ENCODE data around the gene KMT2C. TPM values are rescaled to one million over a fixed set of nuclear protein-coding genes. Genes with fewer than 3 reads are reported as not detected.

The KMT2C gene
- total RNA-seq, 1 donor from 2014 or later, result 36.0 TPM

DNA sequence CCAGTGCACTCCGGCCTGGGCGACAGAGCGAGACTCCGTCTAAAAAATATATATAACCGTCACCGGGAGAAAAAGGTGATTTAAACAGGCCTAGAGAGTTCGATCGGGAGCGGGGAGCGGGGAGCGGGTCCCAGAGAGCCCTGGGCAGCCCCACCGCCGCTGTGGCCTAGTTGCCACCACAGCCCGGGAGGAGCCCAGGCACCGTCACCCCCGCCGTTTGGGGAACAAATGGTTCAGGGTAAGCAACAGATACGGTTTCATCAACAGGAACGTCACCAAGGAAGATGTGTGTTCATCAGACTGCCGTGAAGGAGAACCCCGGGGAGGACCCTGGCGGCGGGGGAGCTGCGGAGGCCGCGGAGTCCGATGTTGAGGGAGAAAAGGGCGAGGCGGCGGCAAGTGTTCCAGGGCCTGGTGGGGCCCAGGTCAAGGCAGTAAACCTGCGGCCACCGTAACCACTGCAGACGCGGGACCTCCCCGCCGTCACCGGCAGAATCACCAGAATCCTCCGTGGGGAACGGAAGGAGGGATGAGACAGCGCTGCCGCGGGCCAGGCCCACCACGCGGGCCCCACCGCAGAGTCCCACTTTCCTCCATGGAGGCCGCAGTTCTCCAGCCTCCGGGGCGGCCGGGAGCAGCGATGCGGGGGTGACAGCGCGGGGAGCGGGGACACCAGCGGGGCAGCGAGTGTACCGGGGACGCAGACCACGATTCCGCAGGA is 306.9 kb downstream of the KMT2C start:
- intact Hi-C loops (cut with DNase I), result no loop called here
- no peaks in the 10 kb centered on the region for H3K9me3 ChIP-seq
- TF ChIP-seq, protein P1, sequence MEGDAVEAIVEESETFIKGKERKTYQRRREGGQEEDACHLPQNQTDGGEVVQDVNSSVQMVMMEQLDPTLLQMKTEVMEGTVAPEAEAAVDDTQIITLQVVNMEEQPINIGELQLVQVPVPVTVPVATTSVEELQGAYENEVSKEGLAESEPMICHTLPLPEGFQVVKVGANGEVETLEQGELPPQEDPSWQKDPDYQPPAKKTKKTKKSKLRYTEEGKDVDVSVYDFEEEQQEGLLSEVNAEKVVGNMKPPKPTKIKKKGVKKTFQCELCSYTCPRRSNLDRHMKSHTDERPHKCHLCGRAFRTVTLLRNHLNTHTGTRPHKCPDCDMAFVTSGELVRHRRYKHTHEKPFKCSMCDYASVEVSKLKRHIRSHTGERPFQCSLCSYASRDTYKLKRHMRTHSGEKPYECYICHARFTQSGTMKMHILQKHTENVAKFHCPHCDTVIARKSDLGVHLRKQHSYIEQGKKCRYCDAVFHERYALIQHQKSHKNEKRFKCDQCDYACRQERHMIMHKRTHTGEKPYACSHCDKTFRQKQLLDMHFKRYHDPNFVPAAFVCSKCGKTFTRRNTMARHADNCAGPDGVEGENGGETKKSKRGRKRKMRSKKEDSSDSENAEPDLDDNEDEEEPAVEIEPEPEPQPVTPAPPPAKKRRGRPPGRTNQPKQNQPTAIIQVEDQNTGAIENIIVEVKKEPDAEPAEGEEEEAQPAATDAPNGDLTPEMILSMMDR (IDR thresholded peaks at IDR 0.05), result no peak
- no peak overlapping the region for H3K27ac ChIP-seq
- peaks cover 40 to 78% of the 10 kb centered on the region in 2 donors for H3K36me3 ChIP-seq
- no peak for DNase-seq (ENCODE audit: low spot score in 2 of 2)
- H3K4me1 ChIP-seq, result no peaks in the 10 kb centered on the region
- no peaks in the 10 kb centered on the region for H3K27me3 ChIP-seq
- no peak overlapping the region for H3K4me3 ChIP-seq

DNA sequence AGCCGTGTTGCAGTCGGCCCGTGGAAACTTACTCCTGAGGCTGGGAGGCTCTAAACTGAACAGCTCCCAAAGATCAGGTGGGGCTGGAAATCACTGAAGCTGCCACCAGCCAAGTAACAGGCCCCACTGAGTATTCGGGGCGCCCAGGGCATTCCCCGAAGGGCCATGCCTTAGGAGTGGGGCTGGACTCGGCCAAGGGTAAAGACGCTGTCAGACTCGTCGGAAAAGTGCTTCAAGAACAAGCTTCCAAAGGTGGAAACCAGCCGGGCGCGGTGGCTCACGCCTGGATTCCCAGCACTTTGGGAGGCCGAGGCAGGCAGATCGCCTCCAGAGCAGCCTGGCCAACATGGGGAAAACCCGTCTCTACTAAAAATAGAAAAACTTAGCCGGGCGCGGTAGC is 307.6 kb downstream of the KMT2C start:
- peaks cover 46 to 79% of the 10 kb centered on the region in 2 donors for H3K36me3 ChIP-seq
- H3K27ac ChIP-seq, result no peak overlapping the region
- intact Hi-C loops (cut with DNase I), result no loop called here
- no peaks in the 10 kb centered on the region for H3K27me3 ChIP-seq
- H3K4me3 ChIP-seq, result no peak overlapping the region
- no peaks in the 10 kb centered on the region for H3K4me1 ChIP-seq
- DNase-seq (ENCODE audit: low spot score in 2 of 2), result no peak
- TF ChIP-seq, protein P1 (IDR thresholded peaks at IDR 0.05), result no peak
- H3K9me3 ChIP-seq, result no peaks in the 10 kb centered on the region

DNA sequence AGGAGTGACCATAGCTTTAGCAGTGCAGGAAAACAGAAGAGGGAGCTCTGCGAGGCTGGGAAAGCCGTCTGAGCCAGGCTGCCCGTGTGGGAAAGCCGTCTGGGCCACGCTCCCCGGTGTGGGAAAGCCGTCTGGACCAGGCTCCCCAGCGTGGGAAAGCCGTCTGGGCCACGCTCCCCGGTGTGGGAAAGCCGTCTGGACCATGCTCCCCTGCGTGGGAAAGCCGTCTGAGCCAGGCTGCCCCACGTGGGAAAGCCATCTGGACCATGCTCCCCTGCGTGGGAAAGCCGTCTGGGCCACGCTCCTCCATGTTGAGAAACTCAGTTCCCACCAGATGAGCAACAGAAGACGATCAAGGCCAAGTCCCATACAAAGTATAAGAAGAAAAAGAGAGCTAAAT is 308.6 kb downstream of the KMT2C start:
- TF ChIP-seq, protein P1 (IDR thresholded peaks at IDR 0.05), result no peak
- intact Hi-C loops (cut with DNase I), result no loop called here
- Histone ChIP-seq H3K27ac (no peak overlapping the region), H3K9me3 (no peaks in the 10 kb centered on the region), H3K4me3 (no peak overlapping the region), H3K27me3 (no peaks in the 10 kb centered on the region), H3K4me1 (no peaks in the 10 kb centered on the region), H3K36me3 (peaks cover 53 to 79% of the 10 kb centered on the region in 2 donors)
- no peak for DNase-seq (ENCODE audit: low spot score in 2 of 2)

DNA sequence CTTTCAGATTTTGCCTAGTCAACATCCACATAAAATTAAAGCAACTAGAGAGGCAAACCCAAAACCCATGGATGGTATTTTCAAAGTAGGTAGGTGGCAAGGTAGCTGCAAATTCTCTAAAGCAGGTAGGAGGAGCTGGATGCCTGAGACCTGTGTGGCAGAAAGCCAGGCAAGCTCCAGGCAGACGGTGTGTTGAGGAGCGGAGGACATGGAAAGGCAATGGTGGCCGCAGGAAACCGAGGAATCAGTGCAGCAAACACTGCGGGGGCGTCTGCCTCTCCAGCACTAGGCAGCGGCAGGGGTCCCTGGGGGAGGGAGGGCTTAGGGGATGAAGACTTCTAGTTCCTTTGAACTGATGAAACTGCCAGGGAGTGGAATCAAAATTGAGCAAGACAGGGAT is 309.1 kb downstream of the KMT2C start:
- TF ChIP-seq, protein P1 (IDR thresholded peaks at IDR 0.05), result no peak
- Histone ChIP-seq H3K36me3 (peaks cover 55 to 80% of the 10 kb centered on the region in 2 donors), H3K27ac (no peak overlapping the region), H3K27me3 (no peaks in the 10 kb centered on the region), H3K4me1 (no peaks in the 10 kb centered on the region), H3K4me3 (no peak overlapping the region), H3K9me3 (no peaks in the 10 kb centered on the region)
- intact Hi-C loops (cut with DNase I), result no loop called here
- DNase-seq (ENCODE audit: low spot score in 2 of 2), result no peak

DNA sequence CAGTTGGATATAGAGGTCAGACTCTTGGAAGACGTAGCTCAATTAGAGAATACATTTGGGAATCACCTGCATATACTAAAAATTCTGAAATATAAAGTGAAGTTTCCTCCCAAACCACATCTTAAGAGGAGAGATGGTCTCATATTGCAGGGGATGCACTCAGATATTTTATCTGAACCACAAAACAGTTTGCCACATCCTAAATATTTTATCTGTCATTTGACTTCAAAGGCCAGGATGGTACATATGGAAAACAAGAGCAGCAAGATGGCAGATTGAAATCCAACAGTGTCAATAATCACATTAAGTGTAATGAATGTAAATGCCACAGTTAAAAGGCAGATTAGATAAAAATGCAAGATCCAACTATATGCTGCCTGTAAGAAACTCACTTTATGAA is 313.3 kb downstream of the KMT2C start:
- no peak overlapping the region for H3K4me3 ChIP-seq
- intact Hi-C loops (cut with DNase I), result no loop called here
- peaks cover 71 to 86% of the 10 kb centered on the region in 2 donors for H3K36me3 ChIP-seq
- H3K9me3 ChIP-seq, result no peaks in the 10 kb centered on the region
- no peaks in the 10 kb centered on the region for H3K27me3 ChIP-seq
- no peak overlapping the region for H3K27ac ChIP-seq
- H3K4me1 ChIP-seq, result no peaks in the 10 kb centered on the region
- DNase-seq (ENCODE audit: low spot score in 2 of 2), result no peak
- TF ChIP-seq, protein P1 (IDR thresholded peaks at IDR 0.05), result no peak

Measured in ascending aorta (tissue), 2 donors.